Neural crest cell (in vitro differentiated cells): Measurements from ENCODE around the gene CIC. TPM values are rescaled to one million over a fixed set of nuclear protein-coding genes. Genes with fewer than 3 reads are reported as not detected.

Source experiments
- DNase-seq: peaks from one replicate; pipeline ENCODE4 v3.0.0; 2021; ENCODE audit warnings: low read depth, mixed read lengths, low spot score
- H3K27ac Mint-ChIP-seq: one replicate; pipeline ENCODE4 v1.8.0; 2021; ENCODE audit warnings: mild to moderate bottlenecking, mixed read lengths; ENCODE audit not compliant: unreplicated experiment
- H3K27me3 Mint-ChIP-seq: 2 replicates; pipeline ENCODE4 v1.8.0; 2021; ENCODE audit warnings: low read depth, mild to moderate bottlenecking, mixed read lengths
- H3K36me3 Mint-ChIP-seq: 2 replicates; pipeline ENCODE4 v1.8.0; 2021; ENCODE audit warnings: low read depth, mild to moderate bottlenecking, mixed read lengths
- H3K4me1 Mint-ChIP-seq: 2 replicates; pipeline ENCODE4 v1.8.0; 2021; ENCODE audit warnings: mixed read lengths
- H3K4me3 Mint-ChIP-seq: one replicate; pipeline ENCODE4 v1.8.0; 2021; ENCODE audit warnings: mild to moderate bottlenecking, mixed read lengths
- H3K9me3 Mint-ChIP-seq: 2 replicates; pipeline ENCODE4 v1.8.0; 2021; ENCODE audit warnings: mixed read lengths
- total RNA-seq: library from RNA; stranded (reverse); gene quantifications from 2 replicates; pipeline ENCODE4 v1.2.1, GENCODE V29; 2021
- TF ChIP-seq, protein P1 (sequence below): fragments of 200-600 bp; sonication (generic); conservative IDR thresholded peaks from 2 replicates; pipeline ENCODE4 v1.5.0; 2021; ENCODE audit warnings: antibody characterized with exemption, mild to moderate bottlenecking

The CIC gene
- total RNA-seq, 1 donor from 2014 or later = 93.4 TPM

DNA sequence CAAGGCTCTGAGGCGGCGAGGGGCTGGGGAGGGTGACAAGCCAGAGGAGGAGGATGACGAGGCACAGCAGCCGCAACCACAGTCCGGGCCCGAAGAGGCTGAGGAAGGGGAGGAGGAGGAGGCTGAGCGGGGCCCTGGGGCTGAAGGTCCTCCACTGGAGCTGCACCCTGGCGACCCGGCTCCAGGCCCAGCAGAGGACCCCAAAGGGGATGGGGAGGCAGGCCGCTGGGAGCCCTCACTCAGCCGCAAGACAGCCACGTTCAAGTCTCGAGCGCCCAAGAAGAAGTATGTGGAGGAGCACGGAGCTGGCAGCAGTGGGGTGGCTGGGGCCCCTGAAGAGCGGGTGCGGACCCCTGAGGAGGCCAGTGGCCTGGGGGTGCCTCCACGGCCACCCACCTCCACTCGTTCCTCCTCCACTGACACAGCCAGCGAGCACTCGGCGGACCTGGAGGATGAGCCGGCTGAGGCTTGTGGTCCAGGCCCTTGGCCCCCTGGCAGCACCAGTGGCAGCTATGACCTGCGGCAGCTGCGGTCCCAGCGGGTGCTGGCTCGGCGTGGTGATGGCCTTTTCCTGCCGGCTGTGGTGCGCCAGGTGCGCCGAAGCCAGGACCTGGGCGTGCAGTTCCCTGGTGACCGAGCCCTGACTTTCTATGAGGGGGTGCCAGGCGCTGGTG, 2.9 kb downstream of the CIC start:
- no peak for DNase-seq
- TF ChIP-seq, protein P1, sequence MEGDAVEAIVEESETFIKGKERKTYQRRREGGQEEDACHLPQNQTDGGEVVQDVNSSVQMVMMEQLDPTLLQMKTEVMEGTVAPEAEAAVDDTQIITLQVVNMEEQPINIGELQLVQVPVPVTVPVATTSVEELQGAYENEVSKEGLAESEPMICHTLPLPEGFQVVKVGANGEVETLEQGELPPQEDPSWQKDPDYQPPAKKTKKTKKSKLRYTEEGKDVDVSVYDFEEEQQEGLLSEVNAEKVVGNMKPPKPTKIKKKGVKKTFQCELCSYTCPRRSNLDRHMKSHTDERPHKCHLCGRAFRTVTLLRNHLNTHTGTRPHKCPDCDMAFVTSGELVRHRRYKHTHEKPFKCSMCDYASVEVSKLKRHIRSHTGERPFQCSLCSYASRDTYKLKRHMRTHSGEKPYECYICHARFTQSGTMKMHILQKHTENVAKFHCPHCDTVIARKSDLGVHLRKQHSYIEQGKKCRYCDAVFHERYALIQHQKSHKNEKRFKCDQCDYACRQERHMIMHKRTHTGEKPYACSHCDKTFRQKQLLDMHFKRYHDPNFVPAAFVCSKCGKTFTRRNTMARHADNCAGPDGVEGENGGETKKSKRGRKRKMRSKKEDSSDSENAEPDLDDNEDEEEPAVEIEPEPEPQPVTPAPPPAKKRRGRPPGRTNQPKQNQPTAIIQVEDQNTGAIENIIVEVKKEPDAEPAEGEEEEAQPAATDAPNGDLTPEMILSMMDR = no peak
- peaks cover 28% of the 10 kb centered on the region for H3K4me1 Mint-ChIP-seq
- H3K36me3 Mint-ChIP-seq = no peaks in the 10 kb centered on the region
- H3K9me3 Mint-ChIP-seq = no peaks in the 10 kb centered on the region
- H3K27me3 Mint-ChIP-seq = no peaks in the 10 kb centered on the region
- no peak overlapping the region for H3K4me3 Mint-ChIP-seq
- H3K27ac Mint-ChIP-seq = no peak overlapping the region

DNA sequence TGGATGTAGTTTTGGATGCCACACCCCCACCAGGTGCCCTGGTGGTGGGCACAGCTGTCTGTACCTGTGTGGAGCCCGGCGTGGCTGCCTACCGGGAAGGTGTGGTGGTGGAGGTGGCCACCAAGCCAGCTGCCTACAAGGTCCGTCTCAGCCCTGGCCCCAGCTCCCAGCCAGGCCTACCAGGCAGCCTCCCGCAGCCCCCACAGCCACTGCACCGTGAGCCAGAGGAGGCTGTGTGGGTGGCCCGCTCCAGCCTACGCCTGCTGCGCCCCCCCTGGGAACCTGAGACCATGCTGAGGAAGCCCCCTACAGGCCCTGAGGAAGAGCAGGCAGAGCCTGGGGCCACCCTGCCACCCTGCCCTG, 3.5 kb downstream of the CIC start:
- Mint-ChIP-seq H3K9me3 (no peaks in the 10 kb centered on the region), H3K27ac (no peak overlapping the region), H3K27me3 (no peaks in the 10 kb centered on the region), H3K4me1 (peaks cover 25% of the 10 kb centered on the region), H3K36me3 (no peaks in the 10 kb centered on the region), H3K4me3 (no peak overlapping the region)
- TF ChIP-seq, protein P1 = no peak
- DNase-seq = no peak

DNA sequence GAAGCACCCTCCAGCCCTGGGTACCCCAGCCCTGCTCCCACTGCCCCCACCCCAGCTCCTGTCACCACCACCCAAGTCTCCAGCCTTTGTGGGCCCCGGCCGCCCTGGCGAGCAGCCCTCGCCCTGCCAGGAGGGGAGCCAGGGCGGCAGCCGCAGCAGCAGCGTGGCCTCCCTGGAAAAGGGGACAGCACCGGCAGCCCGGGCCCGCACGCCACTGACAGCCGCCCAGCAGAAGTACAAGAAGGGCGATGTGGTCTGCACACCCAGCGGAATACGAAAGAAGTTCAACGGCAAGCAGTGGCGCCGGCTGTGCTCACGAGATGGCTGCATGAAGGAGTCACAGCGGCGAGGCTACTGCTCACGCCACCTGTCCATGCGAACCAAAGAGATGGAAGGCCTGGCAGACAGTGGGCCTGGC, 3.9 kb downstream of the CIC start:
- no peaks in the 10 kb centered on the region for H3K27me3 Mint-ChIP-seq
- no peak overlapping the region for H3K4me3 Mint-ChIP-seq
- TF ChIP-seq, protein P1 = no peak
- peaks cover 20% of the 10 kb centered on the region for H3K4me1 Mint-ChIP-seq
- no peaks in the 10 kb centered on the region for H3K36me3 Mint-ChIP-seq
- DNase-seq = no peak
- H3K9me3 Mint-ChIP-seq = no peaks in the 10 kb centered on the region
- H3K27ac Mint-ChIP-seq = no peak overlapping the region

DNA sequence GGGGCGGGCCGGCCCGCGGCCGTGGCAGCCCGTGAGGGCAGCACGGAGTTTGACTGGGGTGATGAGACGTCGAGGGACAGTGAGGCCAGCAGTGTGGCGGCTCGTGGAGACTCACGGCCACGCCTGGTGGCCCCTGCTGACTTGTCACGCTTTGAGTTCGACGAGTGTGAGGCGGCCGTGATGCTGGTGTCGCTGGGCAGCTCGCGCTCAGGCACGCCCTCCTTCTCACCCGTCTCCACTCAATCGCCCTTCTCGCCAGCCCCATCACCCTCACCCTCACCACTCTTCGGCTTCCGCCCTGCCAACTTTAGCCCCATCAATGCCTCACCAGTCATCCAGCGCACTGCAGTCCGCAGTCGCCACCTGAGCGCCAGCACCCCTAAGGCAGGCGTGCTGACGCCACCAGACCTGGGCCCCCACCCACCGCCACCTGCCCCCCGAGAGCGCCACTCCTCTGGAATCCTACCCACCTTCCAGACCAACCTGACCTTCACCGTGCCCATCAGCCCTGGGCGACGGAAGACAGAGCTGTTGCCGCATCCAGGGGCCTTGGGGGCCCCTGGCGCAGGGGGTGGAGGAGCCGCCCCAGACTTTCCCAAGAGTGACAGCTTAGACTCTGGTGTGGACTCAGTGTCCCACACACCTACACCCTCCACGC, 4.5 kb downstream of the CIC start:
- Mint-ChIP-seq H3K4me1 (peaks cover 23% of the 10 kb centered on the region), H3K4me3 (no peak overlapping the region), H3K27ac (no peak overlapping the region), H3K36me3 (no peaks in the 10 kb centered on the region), H3K27me3 (no peaks in the 10 kb centered on the region), H3K9me3 (no peaks in the 10 kb centered on the region)
- DNase-seq = no peak
- TF ChIP-seq, protein P1 = no peak

DNA sequence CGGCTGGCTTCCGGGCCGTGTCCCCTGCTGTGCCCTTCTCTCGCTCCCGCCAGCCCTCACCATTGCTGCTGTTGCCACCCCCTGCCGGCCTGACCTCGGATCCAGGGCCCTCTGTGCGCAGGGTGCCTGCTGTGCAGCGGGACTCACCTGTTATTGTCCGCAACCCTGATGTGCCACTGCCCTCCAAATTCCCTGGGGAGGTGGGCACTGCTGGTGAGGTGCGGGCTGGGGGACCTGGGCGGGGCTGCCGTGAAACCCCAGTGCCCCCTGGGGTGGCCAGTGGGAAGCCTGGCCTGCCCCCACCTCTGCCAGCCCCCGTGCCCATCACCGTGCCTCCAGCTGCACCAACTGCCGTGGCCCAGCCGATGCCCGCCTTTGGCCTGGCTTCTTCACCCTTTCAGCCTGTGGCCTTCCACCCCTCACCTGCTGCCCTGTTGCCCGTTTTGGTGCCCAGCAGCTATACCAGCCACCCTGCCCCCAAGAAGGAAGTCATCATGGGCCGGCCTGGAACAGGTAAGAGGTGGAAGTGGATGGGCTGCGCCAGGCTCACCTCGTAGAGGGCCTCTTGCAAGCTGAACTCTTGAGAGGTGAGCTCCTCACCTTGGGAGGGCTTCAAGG, 5.1 kb downstream of the CIC start:
- Mint-ChIP-seq H3K27ac (no peak overlapping the region), H3K36me3 (no peaks in the 10 kb centered on the region), H3K27me3 (no peaks in the 10 kb centered on the region), H3K9me3 (no peaks in the 10 kb centered on the region), H3K4me1 (peaks cover 28% of the 10 kb centered on the region), H3K4me3 (no peak overlapping the region)
- TF ChIP-seq, protein P1 = no peak
- DNase-seq = no peak
